Sigmoid colon (tissue), 4 donors: Measurements from ENCODE around the gene THNSL1.

Source experiments
- CTCF ChIP-seq, 4 experiments: fragments of 450-650 bp in 3 of 4; fragments of 200-600 bp in 1 of 4; IDR thresholded peaks; one replicate each; pipeline ENCODE4 v1.5.1; 2016 to 2019; ENCODE audit warnings: antibody characterized with exemption in 4 of 4, mild to moderate bottlenecking in 3 of 4, moderate library complexity in 2 of 4
- EP300 ChIP-seq, 4 donors: sonication (generic); formaldehyde crosslinking; IDR thresholded peaks; one replicate each; pipeline ENCODE4 v1.6.1; 2017; ENCODE audit warnings: antibody characterized with exemption in 4 of 4
- POLR2AphosphoS5 ChIP-seq, 4 donors: sonication (generic); formaldehyde crosslinking; IDR thresholded peaks; one replicate each; pipeline ENCODE4 v1.6.1; 2017; ENCODE audit warnings: antibody characterized with exemption in 4 of 4

GRCh38 chr10:24973163-24973562, 43.2 kb upstream of the THNSL1 start:
- no peak for TF ChIP-seq CTCF (IDR thresholded peaks at IDR 0.05)
- no peak for TF ChIP-seq POLR2AphosphoS5 (IDR thresholded peaks at IDR 0.05)
- no peak for TF ChIP-seq EP300 (IDR thresholded peaks at IDR 0.05)
